PC-9 (cell line): ENCODE results near the gene URM1. TPM values are rescaled to one million over a fixed set of nuclear protein-coding genes. Genes with fewer than 3 reads are reported as not detected.

Source experiments
- BruUV-seq: library from RNA; stranded (reverse); fragments of 400-500 nt; replicated peaks from 2 replicates; lab custom pipeline; 2021; lab: Mats Ljungman, UMichigan
- CTCF ChIA-PET: fragments of 300-600 bp; sonication (Branson Sonifier 250); formaldehyde crosslinking; loops from one replicate; lab custom pipeline; 2022; ENCODE audit warnings: antibody characterized with exemption; lab: Charles Lee
- POLR2A ChIA-PET: fragments of 300-600 bp; sonication (Branson Sonifier 250); formaldehyde crosslinking; loops from one replicate; lab custom pipeline; 2022; ENCODE audit warnings: antibody characterized with exemption; ENCODE audit not compliant: unreplicated experiment; lab: Charles Lee
- DNase-seq, 2 experiments: peaks; one replicate each; pipeline versions ENCODE4 v3.0.0 to v3.0.0-alpha.2; 2015 to 2022; ENCODE audit warnings: mixed read lengths in 1 of 2
- H2AFZ ChIP-seq: fragments of 200-600 bp; sonication (generic); 2 replicates; pipeline ENCODE4 v1.8.1; 2017; ENCODE audit warnings: antibody characterized with exemption
- H3F3A ChIP-seq: fragments of 200-600 bp; sonication (generic); 2 replicates; pipeline ENCODE4 v1.8.1; 2017; ENCODE audit warnings: antibody characterized with exemption, mild to moderate bottlenecking, low read depth; ENCODE audit not compliant: insufficient read depth
- H3K27ac ChIP-seq: fragments of 200-600 bp; sonication (generic); 2 replicates; pipeline ENCODE4 v1.6.1; 2016; ENCODE audit warnings: mixed run types
- H3K27me3 ChIP-seq: fragments of 200-600 bp; sonication (generic); 2 replicates; pipeline ENCODE4 v1.6.1; 2016; ENCODE audit warnings: low read depth, mixed run types; ENCODE audit not compliant: insufficient read depth
- H3K36me3 ChIP-seq: fragments of 200-600 bp; sonication (generic); 2 replicates; pipeline ENCODE4 v1.6.1; 2016; ENCODE audit warnings: low read depth, mixed run types
- H3K4me1 ChIP-seq: fragments of 200-600 bp; sonication (generic); replicated peaks from 2 replicates; pipeline ENCODE4 v1.6.1; 2016; ENCODE audit warnings: mixed run types; ENCODE audit not compliant: insufficient read depth
- H3K4me2 ChIP-seq: fragments of 200-600 bp; sonication (generic); 2 replicates; pipeline ENCODE4 v1.6.1; 2017; ENCODE audit warnings: mixed run types
- H3K4me3 ChIP-seq: fragments of 200-600 bp; sonication (generic); 2 replicates; pipeline ENCODE4 v1.6.1; 2016; ENCODE audit warnings: mixed run types
- H3K79me2 ChIP-seq: fragments of 200-600 bp; sonication (generic); 2 replicates; pipeline ENCODE4 v1.6.1; 2017; ENCODE audit warnings: low read depth, mixed run types
- H3K9me2 ChIP-seq: fragments of 200-600 bp; sonication (generic); 2 replicates; pipeline ENCODE4 v1.8.1; 2017; ENCODE audit warnings: mild to moderate bottlenecking; ENCODE audit not compliant: insufficient read depth
- H3K9me3 ChIP-seq: fragments of 200-600 bp; sonication (generic); 2 replicates; pipeline ENCODE4 v1.8.1; 2016; ENCODE audit warnings: low read depth; ENCODE audit not compliant: insufficient read depth
- H4K20me1 ChIP-seq: fragments of 200-600 bp; sonication (generic); 2 replicates; pipeline ENCODE4 v1.8.1; 2017; ENCODE audit not compliant: insufficient read depth
- EZH2 ChIP-seq: fragments of 200-600 bp; sonication (generic); IDR thresholded peaks from 2 replicates; pipeline ENCODE4 v1.8.0; 2017; ENCODE audit warnings: antibody characterized with exemption, low read depth
- intact Hi-C: fragments of 100-400 bp; cut with micrococcal nuclease; formaldehyde crosslinking; loops from one replicate; pipeline ENCODE4 v1.10.0; 2022; ENCODE audit not compliant: unreplicated experiment
- total RNA-seq: library from RNA; stranded (reverse); gene quantifications from 2 replicates; pipeline ENCODE4 v1.2.3, GENCODE V29; 2021
- TF ChIP-seq, protein P1 (sequence below): fragments of 200-600 bp; sonication (generic); conservative IDR thresholded peaks from 2 replicates; pipeline ENCODE4 v1.6.1; 2017; ENCODE audit warnings: mixed run types, antibody characterized with exemption, mild to moderate bottlenecking, moderate library complexity

URM1 gene
- total RNA-seq, 1 experiment from 2014 or later: 98.1 TPM

GRCh38 chr9:128322404-128323211 is 48.6 kb upstream of the URM1 start, which contains the start of the genes COQ4 and TRUB2:
Gene COQ4 (plus strand): TSS chr9:128322839. CDS start chr9:128322859, 20 bp downstream.
Gene TRUB2 (minus strand): TSS chr9:128322447. CDS start chr9:128322408, 39 bp downstream.
- intact Hi-C loops: loop anchor here (1.0 to 2.0 kb wide), 4 partner anchors 18 to 46 kb away; partner anchors contain the start of genes GOLGA2, SLC27A4 and SWI5
- Histone ChIP-seq H3K79me2 (peaks cover 52% of the 10 kb centered on the region), H2AFZ (peak within 1 kb of the TSS; percentile 91), H3K36me3 (peaks cover 15% of the 10 kb centered on the region), H3K27ac (peak within 1 kb of the TSS; percentile 74), H3K4me2 (peak within 1 kb of the TSS; percentile 94), H3K4me3 (peak within 1 kb of the TSS; percentile 100), H3K9me2 (no peaks in the 10 kb centered on the region), H3F3A (peaks cover 7% of the 10 kb centered on the region; the same call in 1 of the 2 replicates), H3K9me3 (no peaks in the 10 kb centered on the region), H3K4me1 (peaks cover 21% of the 10 kb centered on the region), H3K27me3 (no peaks in the 10 kb centered on the region), H4K20me1 (no peaks in the 10 kb centered on the region; the same call in 1 of the 2 replicates)
- CTCF ChIA-PET: no interaction called here
- TF ChIP-seq, protein P1, sequence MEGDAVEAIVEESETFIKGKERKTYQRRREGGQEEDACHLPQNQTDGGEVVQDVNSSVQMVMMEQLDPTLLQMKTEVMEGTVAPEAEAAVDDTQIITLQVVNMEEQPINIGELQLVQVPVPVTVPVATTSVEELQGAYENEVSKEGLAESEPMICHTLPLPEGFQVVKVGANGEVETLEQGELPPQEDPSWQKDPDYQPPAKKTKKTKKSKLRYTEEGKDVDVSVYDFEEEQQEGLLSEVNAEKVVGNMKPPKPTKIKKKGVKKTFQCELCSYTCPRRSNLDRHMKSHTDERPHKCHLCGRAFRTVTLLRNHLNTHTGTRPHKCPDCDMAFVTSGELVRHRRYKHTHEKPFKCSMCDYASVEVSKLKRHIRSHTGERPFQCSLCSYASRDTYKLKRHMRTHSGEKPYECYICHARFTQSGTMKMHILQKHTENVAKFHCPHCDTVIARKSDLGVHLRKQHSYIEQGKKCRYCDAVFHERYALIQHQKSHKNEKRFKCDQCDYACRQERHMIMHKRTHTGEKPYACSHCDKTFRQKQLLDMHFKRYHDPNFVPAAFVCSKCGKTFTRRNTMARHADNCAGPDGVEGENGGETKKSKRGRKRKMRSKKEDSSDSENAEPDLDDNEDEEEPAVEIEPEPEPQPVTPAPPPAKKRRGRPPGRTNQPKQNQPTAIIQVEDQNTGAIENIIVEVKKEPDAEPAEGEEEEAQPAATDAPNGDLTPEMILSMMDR: no peak
- no peak for TF ChIP-seq EZH2
- DNase-seq: peak; percentile 88 to 94
- BruUV-seq: TSS peak; percentile 42
- POLR2A ChIA-PET: no interaction called here

DNA sequence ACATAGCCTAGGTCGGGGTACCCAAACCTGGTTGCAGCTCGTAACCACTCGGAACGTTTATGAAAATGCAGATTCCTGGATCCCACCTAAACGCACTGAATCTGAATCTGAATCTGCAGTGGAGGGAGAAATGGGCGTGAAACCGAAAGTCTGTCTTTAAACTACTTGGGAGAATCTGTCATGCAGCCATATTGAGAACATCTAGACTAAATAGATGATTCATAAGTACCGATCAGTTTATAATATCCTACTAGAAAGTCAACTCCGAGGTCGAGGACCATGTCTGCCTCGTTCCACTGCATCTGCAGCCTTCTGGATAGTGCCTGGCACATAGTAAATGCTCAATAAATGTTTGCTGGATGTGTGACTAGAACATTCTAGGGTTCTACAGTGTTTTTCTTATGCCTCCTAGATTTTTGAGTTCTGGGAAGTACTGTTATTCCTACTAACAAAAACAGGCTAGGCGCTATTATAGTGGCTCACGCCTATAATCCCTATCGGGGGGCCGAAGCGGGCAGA is 47.9 kb upstream of the URM1 start:
- Histone ChIP-seq H3K4me2 (peak overlapping the region; percentile 94), H3K4me3 (peak overlapping the region; percentile 100), H3K9me2 (no peaks in the 10 kb centered on the region), H3K9me3 (no peaks in the 10 kb centered on the region), H3F3A (peaks cover 13% of the 10 kb centered on the region; the same call in 1 of the 2 replicates), H3K79me2 (peaks cover 52% of the 10 kb centered on the region), H3K36me3 (peaks cover 13% of the 10 kb centered on the region), H3K4me1 (peaks cover 26% of the 10 kb centered on the region), H4K20me1 (no peaks in the 10 kb centered on the region; the same call in 1 of the 2 replicates), H3K27ac (peak overlapping the region; percentile 11), H2AFZ (peak overlapping the region; percentile 91), H3K27me3 (no peaks in the 10 kb centered on the region)
- BruUV-seq: no TSS peak
- no peak for DNase-seq
- POLR2A ChIA-PET: no interaction called here
- intact Hi-C loops: loop anchor here (2.0 kb wide), 2 partner anchors 18 to 46 kb away; partner anchors contain the start of genes GOLGA2, SLC27A4 and SWI5
- CTCF ChIA-PET: no interaction called here
- no peak for TF ChIP-seq EZH2
- TF ChIP-seq, protein P1: no peak

DNA sequence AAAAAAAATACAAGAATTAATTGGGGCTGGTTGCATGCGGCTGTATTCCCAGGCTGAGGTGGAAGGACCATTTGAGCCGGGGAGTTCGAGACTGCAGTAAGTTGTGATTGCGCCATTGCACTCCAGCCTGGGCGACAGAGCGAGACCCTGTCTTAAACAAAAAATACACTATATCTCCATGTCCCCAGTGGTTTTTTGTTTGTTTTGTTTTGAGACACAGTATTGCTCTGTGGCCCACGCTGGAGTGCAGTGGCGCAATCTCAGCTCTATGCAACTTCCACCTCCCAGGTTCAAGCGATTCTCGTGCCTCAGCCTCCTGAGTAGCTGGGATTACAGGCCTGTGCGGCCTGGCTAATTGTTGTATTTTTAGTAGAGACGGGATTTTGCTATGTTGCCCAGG is 47.4 kb upstream of the URM1 start:
- intact Hi-C loops: loop anchor here (2.0 kb wide), 2 partner anchors 17 to 47 kb away; partner anchors contain the start of genes GOLGA2, SLC27A4 and SWI5
- CTCF ChIA-PET: interaction anchor here (0.7 kb wide), 1 partner anchor 38 kb away, joined by 8 read pairs; no protein-coding TSS in a partner anchor
- peak overlapping the region; percentile 11 for H3K27ac ChIP-seq
- no peak for DNase-seq
- no peaks in the 10 kb centered on the region; the same call in 1 of the 2 replicates for H4K20me1 ChIP-seq
- POLR2A ChIA-PET: no interaction called here
- peaks cover 31% of the 10 kb centered on the region for H3K4me1 ChIP-seq
- BruUV-seq: no TSS peak
- H3K9me3 ChIP-seq: no peaks in the 10 kb centered on the region
- H3K27me3 ChIP-seq: no peaks in the 10 kb centered on the region
- H3K79me2 ChIP-seq: peaks cover 52% of the 10 kb centered on the region
- no peak for TF ChIP-seq EZH2
- TF ChIP-seq, protein P1: no peak
- H3K9me2 ChIP-seq: no peaks in the 10 kb centered on the region
- peaks cover 8% of the 10 kb centered on the region; the same call in 1 of the 2 replicates for H3K36me3 ChIP-seq
- H3F3A ChIP-seq: peaks cover 17% of the 10 kb centered on the region; the same call in 1 of the 2 replicates
- peak overlapping the region; percentile 94 for H3K4me2 ChIP-seq
- H3K4me3 ChIP-seq: peak overlapping the region; percentile 100
- H2AFZ ChIP-seq: no peak overlapping the region
